DND-41 (cell line): ENCODE results near the gene PLAGL1.

ENCODE experiments used
- EZH2 ChIP-seq: IDR thresholded peaks from 3 replicates; pipeline ENCODE4 v1.6.1; 2012; ENCODE audit warnings: borderline replicate concordance, low read depth, mild to moderate bottlenecking, moderate library complexity, low read length, inconsistent platforms; ENCODE audit not compliant: severe bottlenecking
- TF ChIP-seq, protein P1 (sequence below): IDR thresholded peaks from 2 replicates; pipeline ENCODE4 v1.5.1; 2012; ENCODE audit warnings: borderline replicate concordance, low read length, moderate library complexity, mild to moderate bottlenecking; ENCODE audit not compliant: poor library complexity, severe bottlenecking; ENCODE audit errors: extremely low read depth

DNA sequence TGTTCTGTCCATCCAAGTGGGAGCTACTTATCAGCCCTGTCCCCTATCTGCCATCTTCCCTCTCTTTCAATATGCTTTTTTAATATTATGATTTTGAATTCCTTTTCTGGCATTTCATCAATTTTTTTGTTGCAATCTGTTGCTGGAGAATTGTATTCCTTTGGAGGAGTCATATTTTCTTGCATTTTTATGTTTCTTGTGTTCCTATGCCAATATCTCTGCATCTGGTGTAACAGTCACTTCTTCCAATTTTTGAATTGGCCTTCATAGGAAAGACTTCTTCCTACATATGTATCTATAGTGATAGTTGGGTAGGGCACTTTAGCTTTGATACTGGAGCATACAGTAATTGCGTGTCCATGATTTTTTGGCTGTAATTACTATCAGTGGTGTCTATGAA is 73.7 kb downstream of the PLAGL1 start:
- TF ChIP-seq, protein P1, sequence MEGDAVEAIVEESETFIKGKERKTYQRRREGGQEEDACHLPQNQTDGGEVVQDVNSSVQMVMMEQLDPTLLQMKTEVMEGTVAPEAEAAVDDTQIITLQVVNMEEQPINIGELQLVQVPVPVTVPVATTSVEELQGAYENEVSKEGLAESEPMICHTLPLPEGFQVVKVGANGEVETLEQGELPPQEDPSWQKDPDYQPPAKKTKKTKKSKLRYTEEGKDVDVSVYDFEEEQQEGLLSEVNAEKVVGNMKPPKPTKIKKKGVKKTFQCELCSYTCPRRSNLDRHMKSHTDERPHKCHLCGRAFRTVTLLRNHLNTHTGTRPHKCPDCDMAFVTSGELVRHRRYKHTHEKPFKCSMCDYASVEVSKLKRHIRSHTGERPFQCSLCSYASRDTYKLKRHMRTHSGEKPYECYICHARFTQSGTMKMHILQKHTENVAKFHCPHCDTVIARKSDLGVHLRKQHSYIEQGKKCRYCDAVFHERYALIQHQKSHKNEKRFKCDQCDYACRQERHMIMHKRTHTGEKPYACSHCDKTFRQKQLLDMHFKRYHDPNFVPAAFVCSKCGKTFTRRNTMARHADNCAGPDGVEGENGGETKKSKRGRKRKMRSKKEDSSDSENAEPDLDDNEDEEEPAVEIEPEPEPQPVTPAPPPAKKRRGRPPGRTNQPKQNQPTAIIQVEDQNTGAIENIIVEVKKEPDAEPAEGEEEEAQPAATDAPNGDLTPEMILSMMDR: no peak
- no peak for TF ChIP-seq EZH2
